ENCODE data around the gene SOX8.

SOX8 gene

DNA sequence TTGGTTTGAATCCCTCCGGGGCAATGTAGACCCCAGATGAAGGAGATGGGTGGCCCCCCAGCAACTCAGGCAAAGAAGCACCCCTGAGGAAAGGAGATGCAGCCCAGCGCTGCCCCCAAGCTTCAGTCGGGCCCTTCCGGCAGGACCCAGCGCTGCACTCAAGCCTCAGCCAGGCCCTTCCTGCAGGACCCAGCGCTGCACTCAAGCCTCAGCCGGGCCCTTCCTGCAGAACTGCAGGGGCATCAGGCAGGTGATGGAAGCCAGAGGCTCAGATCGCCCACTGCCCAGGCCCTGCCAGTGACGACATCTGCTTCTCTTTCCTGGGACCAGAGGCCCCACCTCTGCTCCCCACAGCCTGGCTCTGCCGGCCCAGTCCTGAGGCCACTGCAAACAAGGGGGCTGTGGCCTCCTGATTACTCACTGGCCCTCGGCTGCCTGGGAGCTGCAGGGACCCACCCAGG, 7.8 kb downstream of the SOX8 start:
- Histone ChIP-seq H3K27ac (ENCODE audit: low read length) (no peak overlapping the region), H3K36me3 (ENCODE audit: control insufficient read depth in 1 of 2, insufficient read depth in 2 of 2, low read length in 2 of 2) (no peaks in the 10 kb centered on the region), H3K27me3 (ENCODE audit: low read depth, low read length) (no peaks in the 10 kb centered on the region), H3K9me3 (ENCODE audit: control insufficient read depth in 1 of 2, low read length in 2 of 2) (peaks cover 0 to 1% of the 10 kb centered on the region in 2 donors), H3K4me3 (ENCODE audit: low read depth in 1 of 2, low read length in 2 of 2) (no peak overlapping the region), H3K4me1 (ENCODE audit: control insufficient read depth in 1 of 2, insufficient read depth in 2 of 2, low read length in 2 of 2) (no peaks in the 10 kb centered on the region)

DNA sequence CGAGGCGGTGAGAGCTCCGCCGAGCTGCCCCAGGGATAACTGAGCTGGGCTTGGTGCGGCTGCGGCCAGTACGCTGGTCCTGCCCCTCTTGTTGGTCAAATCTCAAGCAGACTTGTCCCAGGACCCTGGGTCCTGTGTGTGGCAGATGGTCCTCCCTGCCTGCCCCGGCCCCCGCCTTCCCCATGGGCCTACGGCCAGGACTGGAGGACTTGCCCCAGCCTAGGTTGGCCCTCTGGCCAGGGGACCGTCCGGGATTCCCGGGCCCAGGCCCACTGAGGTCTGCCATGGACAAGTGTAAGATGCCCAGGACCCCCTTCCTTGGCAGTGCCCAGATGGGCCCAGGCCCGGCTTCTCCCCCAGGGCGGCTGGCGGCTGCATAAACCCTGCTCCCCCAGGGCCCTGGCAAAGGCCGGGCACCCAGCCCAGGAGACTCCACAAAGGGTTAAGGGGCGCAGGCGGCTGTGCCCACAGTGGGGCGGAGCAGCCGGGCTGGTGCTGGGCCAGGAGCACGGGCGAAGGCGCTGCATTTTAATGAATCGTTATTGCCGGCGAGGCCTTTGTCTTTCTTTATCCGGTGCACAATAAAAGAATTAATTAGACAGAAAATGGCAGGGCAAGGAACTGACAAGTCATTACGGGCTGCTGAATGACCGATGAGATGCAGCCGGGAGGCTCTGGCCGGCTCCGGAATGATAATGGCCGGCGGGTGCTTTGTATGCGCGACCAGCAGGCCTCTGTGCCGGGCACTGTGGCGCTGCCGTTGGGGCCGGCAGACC, 9.1 kb downstream of the SOX8 start:
- H3K4me1 ChIP-seq (ENCODE audit: control insufficient read depth in 1 of 2, insufficient read depth in 2 of 2, low read length in 2 of 2): no peaks in the 10 kb centered on the region
- H3K4me3 ChIP-seq (ENCODE audit: low read depth in 1 of 2, low read length in 2 of 2): no peak overlapping the region
- no peak overlapping the region for H3K27ac ChIP-seq (ENCODE audit: low read length)

GRCh38 chr16:991345-991744, 9.8 kb downstream of the SOX8 start:
- H3K27me3 ChIP-seq (ENCODE audit: low read depth, low read length): no peaks in the 10 kb centered on the region

More for the DNA sequence above, 9.1 kb downstream of the SOX8 start:
- Histone ChIP-seq H3K9me3 (ENCODE audit: control insufficient read depth in 1 of 2, low read length in 2 of 2) (peaks cover 13 to 15% of the 10 kb centered on the region in 2 donors), H3K36me3 (ENCODE audit: control insufficient read depth in 1 of 2, insufficient read depth in 2 of 2, low read length in 2 of 2) (no peaks in the 10 kb centered on the region), H3K27me3 (ENCODE audit: low read depth, low read length) (no peaks in the 10 kb centered on the region)

GRCh38 chr16:991773-992172, 10.2 kb downstream of the SOX8 start:
- Histone ChIP-seq H3K36me3 (ENCODE audit: control insufficient read depth in 1 of 2, insufficient read depth in 2 of 2, low read length in 2 of 2) (no peaks in the 10 kb centered on the region), H3K4me3 (ENCODE audit: low read depth in 1 of 2, low read length in 2 of 2) (no peak overlapping the region), H3K27ac (ENCODE audit: low read length) (no peak overlapping the region), H3K4me1 (ENCODE audit: control insufficient read depth in 1 of 2, insufficient read depth in 2 of 2, low read length in 2 of 2) (no peaks in the 10 kb centered on the region), H3K27me3 (ENCODE audit: low read depth, low read length) (no peaks in the 10 kb centered on the region), H3K9me3 (ENCODE audit: control insufficient read depth in 1 of 2, low read length in 2 of 2) (peaks cover 13 to 18% of the 10 kb centered on the region in 2 donors)

More at GRCh38 chr16:991345-991744, 9.8 kb downstream of the SOX8 start:
- Histone ChIP-seq H3K36me3 (ENCODE audit: control insufficient read depth in 1 of 2, insufficient read depth in 2 of 2, low read length in 2 of 2) (no peaks in the 10 kb centered on the region), H3K4me3 (ENCODE audit: low read depth in 1 of 2, low read length in 2 of 2) (no peak overlapping the region), H3K9me3 (ENCODE audit: control insufficient read depth in 1 of 2, low read length in 2 of 2) (peaks cover 13 to 18% of the 10 kb centered on the region in 2 donors), H3K27ac (ENCODE audit: low read length) (no peak overlapping the region), H3K4me1 (ENCODE audit: control insufficient read depth in 1 of 2, insufficient read depth in 2 of 2, low read length in 2 of 2) (no peaks in the 10 kb centered on the region)

DNA sequence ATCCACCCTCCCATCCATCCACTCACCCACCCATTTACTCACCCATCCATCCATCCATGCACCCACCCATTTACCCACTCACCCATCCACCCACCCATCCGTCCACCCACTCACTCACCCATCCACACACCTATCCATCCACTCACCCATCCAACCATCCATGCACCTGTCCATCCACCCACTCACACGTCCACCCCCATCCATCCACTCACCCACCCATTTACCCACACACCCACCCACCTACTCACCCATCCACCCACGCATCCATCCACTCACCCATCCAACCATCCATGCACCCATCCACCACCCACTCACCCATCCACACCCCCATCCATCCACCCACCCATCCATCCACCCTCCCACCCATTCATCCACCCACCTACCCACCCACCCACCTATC, 12.2 kb downstream of the SOX8 start:
- no peaks in the 10 kb centered on the region for H3K36me3 ChIP-seq (ENCODE audit: control insufficient read depth in 1 of 2, insufficient read depth in 2 of 2, low read length in 2 of 2)
- no peaks in the 10 kb centered on the region for H3K4me1 ChIP-seq (ENCODE audit: control insufficient read depth in 1 of 2, insufficient read depth in 2 of 2, low read length in 2 of 2)
- no peak overlapping the region for H3K27ac ChIP-seq (ENCODE audit: low read length)
- H3K27me3 ChIP-seq (ENCODE audit: low read depth, low read length): no peaks in the 10 kb centered on the region
- H3K4me3 ChIP-seq (ENCODE audit: low read depth in 1 of 2, low read length in 2 of 2): no peak overlapping the region
- peaks cover 13 to 18% of the 10 kb centered on the region in 2 donors for H3K9me3 ChIP-seq (ENCODE audit: control insufficient read depth in 1 of 2, low read length in 2 of 2)

DNA sequence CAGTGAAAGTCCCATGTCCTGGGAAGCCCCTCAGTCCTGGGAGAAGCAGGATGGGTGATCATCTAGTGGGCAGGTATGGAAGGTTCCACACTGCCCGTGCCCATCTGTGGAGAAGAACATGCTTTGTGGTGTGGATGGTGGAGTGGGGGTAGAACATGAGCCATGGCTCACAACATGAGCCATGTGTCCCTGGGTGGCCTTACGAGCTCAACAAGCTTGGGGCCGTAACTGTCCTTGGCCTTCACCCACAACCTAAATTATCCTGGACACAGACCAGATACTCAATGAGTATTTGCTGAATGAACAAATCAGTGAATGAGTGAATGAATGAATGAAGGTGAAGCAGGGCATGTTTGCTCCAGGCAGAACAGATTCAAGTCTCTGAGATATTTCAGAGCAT, 13.5 kb downstream of the SOX8 start:
- no peaks in the 10 kb centered on the region for H3K4me1 ChIP-seq (ENCODE audit: control insufficient read depth in 1 of 2, insufficient read depth in 2 of 2, low read length in 2 of 2)
- no peak overlapping the region for H3K4me3 ChIP-seq (ENCODE audit: low read depth in 1 of 2, low read length in 2 of 2)
- no peaks in the 10 kb centered on the region for H3K36me3 ChIP-seq (ENCODE audit: control insufficient read depth in 1 of 2, insufficient read depth in 2 of 2, low read length in 2 of 2)
- peaks cover 13 to 18% of the 10 kb centered on the region in 2 donors for H3K9me3 ChIP-seq (ENCODE audit: control insufficient read depth in 1 of 2, low read length in 2 of 2)
- no peak overlapping the region for H3K27ac ChIP-seq (ENCODE audit: low read length)
- H3K27me3 ChIP-seq (ENCODE audit: low read depth, low read length): no peaks in the 10 kb centered on the region

DNA sequence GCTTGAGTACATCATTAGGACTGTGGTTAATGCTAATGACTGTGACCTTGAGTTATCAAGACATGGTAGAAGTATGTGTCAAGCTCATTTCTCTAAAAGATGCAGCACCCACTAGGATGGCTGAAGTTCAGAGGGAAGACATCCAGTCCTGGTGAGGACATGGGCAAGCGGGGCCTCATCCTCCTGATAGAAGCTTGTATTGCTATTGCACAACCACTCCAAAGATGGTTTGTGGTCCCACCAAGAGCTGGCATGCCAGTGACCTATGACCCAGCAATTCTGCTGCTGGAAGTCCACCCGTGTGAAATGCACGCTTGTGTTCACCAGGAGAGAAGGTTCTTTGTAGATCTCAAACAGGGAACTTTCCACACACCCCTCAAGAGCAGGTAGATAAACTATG, 14.2 kb downstream of the SOX8 start:
- Histone ChIP-seq H3K4me3 (ENCODE audit: low read depth in 1 of 2, low read length in 2 of 2) (no peak overlapping the region), H3K36me3 (ENCODE audit: control insufficient read depth in 1 of 2, insufficient read depth in 2 of 2, low read length in 2 of 2) (no peaks in the 10 kb centered on the region), H3K27ac (ENCODE audit: low read length) (no peak overlapping the region), H3K9me3 (ENCODE audit: control insufficient read depth in 1 of 2, low read length in 2 of 2) (peaks cover 13 to 18% of the 10 kb centered on the region in 2 donors), H3K27me3 (ENCODE audit: low read depth, low read length) (no peaks in the 10 kb centered on the region), H3K4me1 (ENCODE audit: control insufficient read depth in 1 of 2, insufficient read depth in 2 of 2, low read length in 2 of 2) (no peaks in the 10 kb centered on the region)

GRCh38 chr16:996681-997080, 15.1 kb downstream of the SOX8 start:
- no peaks in the 10 kb centered on the region for H3K4me1 ChIP-seq (ENCODE audit: control insufficient read depth in 1 of 2, insufficient read depth in 2 of 2, low read length in 2 of 2)
- no peak overlapping the region for H3K27ac ChIP-seq (ENCODE audit: low read length)
- H3K27me3 ChIP-seq (ENCODE audit: low read depth, low read length): no peaks in the 10 kb centered on the region

DNA sequence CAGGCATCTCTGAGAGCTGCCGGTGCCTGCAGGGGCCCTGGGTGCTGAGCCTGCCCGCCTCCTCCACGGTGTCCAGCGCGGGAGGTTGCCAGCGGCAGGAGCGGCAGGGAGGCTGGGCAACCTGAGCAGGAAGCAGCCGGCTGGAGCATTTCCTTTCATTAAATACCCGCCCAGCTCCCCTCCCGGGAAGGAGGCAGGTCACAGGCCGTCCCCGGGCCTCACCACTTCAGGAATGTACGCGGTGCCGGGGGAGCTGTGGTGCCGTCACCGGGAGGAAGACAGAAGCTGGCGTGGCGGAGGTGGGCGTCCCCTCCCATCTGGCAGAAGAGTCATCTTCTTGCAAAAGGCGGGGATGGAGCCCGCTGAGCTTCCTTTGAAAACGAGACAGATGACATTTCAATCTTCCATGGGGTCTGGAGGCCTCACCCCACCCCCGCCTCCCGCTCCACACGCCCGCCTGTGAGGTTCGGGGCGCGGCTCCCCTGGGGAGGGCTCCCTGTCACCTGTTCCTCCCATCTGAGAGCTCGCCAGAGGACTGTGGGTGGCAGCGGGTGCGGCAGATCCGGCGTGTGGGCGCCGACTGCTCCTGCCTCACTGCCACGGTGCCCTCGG, 16.0 kb downstream of the SOX8 start:
- H3K27me3 ChIP-seq (ENCODE audit: low read depth, low read length): no peaks in the 10 kb centered on the region
- no peaks in the 10 kb centered on the region for H3K4me1 ChIP-seq (ENCODE audit: control insufficient read depth in 1 of 2, insufficient read depth in 2 of 2, low read length in 2 of 2)
- no peaks in the 10 kb centered on the region for H3K36me3 ChIP-seq (ENCODE audit: control insufficient read depth in 1 of 2, insufficient read depth in 2 of 2, low read length in 2 of 2)
- peaks cover 13 to 21% of the 10 kb centered on the region in 2 donors for H3K9me3 ChIP-seq (ENCODE audit: control insufficient read depth in 1 of 2, low read length in 2 of 2)
- no peak overlapping the region for H3K4me3 ChIP-seq (ENCODE audit: low read depth in 1 of 2, low read length in 2 of 2)
- no peak overlapping the region for H3K27ac ChIP-seq (ENCODE audit: low read length)

More at GRCh38 chr16:996681-997080, 15.1 kb downstream of the SOX8 start:
- Histone ChIP-seq H3K4me3 (ENCODE audit: low read depth in 1 of 2, low read length in 2 of 2) (no peak overlapping the region), H3K9me3 (ENCODE audit: control insufficient read depth in 1 of 2, low read length in 2 of 2) (peaks cover 13 to 21% of the 10 kb centered on the region in 2 donors), H3K36me3 (ENCODE audit: control insufficient read depth in 1 of 2, insufficient read depth in 2 of 2, low read length in 2 of 2) (no peaks in the 10 kb centered on the region)

DNA sequence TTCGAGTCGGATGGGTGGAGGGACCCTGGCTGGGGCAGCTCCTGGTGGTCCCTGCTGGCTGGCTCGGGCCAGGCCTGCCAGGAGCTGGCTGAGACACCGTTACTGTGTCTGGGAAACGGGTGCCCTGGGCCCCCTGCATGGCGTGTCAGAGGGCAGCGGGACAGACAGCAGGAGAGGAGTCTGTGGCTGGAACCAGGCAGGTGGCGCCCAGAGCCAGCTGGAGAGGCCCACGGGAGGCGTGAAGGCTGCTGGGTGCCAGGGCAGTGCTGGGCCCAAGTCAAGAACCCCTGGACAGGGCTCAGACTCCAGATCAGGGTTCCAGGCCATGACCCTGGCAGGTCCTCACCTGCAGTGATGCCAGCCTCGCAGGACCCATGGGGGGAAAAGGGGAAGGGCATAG, 16.6 kb downstream of the SOX8 start:
- no peak overlapping the region for H3K27ac ChIP-seq (ENCODE audit: low read length)

DNA sequence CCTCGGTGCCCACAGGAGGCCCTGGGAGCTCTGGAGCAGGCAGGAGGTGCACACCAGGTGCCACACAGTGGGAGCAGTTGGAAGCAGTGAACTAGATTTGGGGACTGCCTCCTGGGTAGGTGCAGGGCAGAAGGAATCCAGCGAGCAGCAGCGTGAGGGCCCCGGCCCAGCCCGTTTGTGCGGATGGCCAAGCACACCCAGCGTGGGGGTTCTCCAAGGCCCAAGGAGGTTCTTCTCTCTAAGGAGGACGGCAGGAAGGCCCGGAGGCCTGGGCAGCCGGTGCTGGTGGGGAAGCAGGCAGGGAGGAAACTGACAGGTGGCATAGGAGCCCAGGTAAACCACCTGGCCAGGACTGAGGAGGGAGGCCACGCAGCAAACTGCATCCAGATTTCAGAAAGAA, 17.0 kb downstream of the SOX8 start:
- Histone ChIP-seq H3K27me3 (ENCODE audit: low read depth, low read length) (no peaks in the 10 kb centered on the region), H3K27ac (ENCODE audit: low read length) (no peak overlapping the region), H3K4me1 (ENCODE audit: control insufficient read depth in 1 of 2, insufficient read depth in 2 of 2, low read length in 2 of 2) (no peaks in the 10 kb centered on the region), H3K4me3 (ENCODE audit: low read depth in 1 of 2, low read length in 2 of 2) (no peak overlapping the region), H3K9me3 (ENCODE audit: control insufficient read depth in 1 of 2, low read length in 2 of 2) (peaks cover 13 to 21% of the 10 kb centered on the region in 2 donors), H3K36me3 (ENCODE audit: control insufficient read depth in 1 of 2, insufficient read depth in 2 of 2, low read length in 2 of 2) (no peaks in the 10 kb centered on the region)

More for the DNA sequence above, 16.6 kb downstream of the SOX8 start:
- no peaks in the 10 kb centered on the region for H3K36me3 ChIP-seq (ENCODE audit: control insufficient read depth in 1 of 2, insufficient read depth in 2 of 2, low read length in 2 of 2)
- no peaks in the 10 kb centered on the region for H3K4me1 ChIP-seq (ENCODE audit: control insufficient read depth in 1 of 2, insufficient read depth in 2 of 2, low read length in 2 of 2)
- H3K9me3 ChIP-seq (ENCODE audit: control insufficient read depth in 1 of 2, low read length in 2 of 2): peaks cover 13 to 21% of the 10 kb centered on the region in 2 donors
- H3K27me3 ChIP-seq (ENCODE audit: low read depth, low read length): no peaks in the 10 kb centered on the region
- H3K4me3 ChIP-seq (ENCODE audit: low read depth in 1 of 2, low read length in 2 of 2): no peak overlapping the region

Measured in muscle layer of duodenum (tissue), 2 donors.